ENCODE data around the gene HCAR3. TPM values are rescaled to one million over a fixed set of nuclear protein-coding genes. Genes with fewer than 3 reads are reported as not detected.

HCAR3 gene
- total and polyA plus RNA-seq, 2 of the 8 experiments (the other 6 are each of a cell fraction or from before 2014, with no cell fraction given) = not detected

DNA sequence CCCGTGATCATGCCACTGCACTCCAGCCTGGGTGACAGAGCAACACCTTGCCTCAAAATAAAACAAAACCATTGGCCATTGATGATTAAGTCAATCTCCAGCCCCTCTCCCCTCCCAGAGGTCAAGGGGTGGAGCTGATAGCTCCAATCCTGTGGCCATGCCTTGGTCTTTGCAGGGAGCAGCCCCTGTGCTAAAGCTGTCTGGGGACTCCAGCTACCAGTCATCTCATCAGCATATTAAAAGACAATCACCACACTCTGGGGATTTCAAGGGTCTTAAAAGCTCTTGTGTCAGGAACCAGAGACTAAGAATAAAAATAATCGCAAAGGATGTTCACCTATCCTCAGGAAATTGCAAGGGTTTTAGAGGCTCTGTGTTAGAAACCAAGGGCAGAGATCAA lies 44.1 kb downstream of the HCAR3 start:
- H2AK5ac ChIP-seq (ENCODE audit: low read depth, low read length) = no peak overlapping the region
- FAIRE-seq (no peak), DNase-seq (ENCODE audit: low read depth in 1 of 2, low spot score in 2 of 2) (no peak)
- peaks cover 0 to 4% of the 10 kb centered on the region in 2 experiments; a peak in 1 of 4 replicates for H3K9me3 ChIP-seq (ENCODE audit: insufficient read depth in 2 of 2, low read depth in 1 of 2, low read length in 1 of 2)
- 0 out of 2 replicates have a peak overlapping the region, but pooled peaks have one; percentile 30 for H2BK5ac ChIP-seq (ENCODE audit: low read depth, low read length)
- H2BK20ac ChIP-seq (ENCODE audit: low read length) = no peak overlapping the region
- H3K27me3 ChIP-seq (replicated peaks in 1 of 4; ENCODE audit: control insufficient read depth in 3 of 4, extremely low read depth in 1 of 4, insufficient read depth in 3 of 4, low read length in 3 of 4) = no peaks in the 10 kb centered on the region
- H3K36me3 ChIP-seq (ENCODE audit: control insufficient read depth in 2 of 4, insufficient read depth in 4 of 4, low read length in 3 of 4) = no peaks in the 10 kb centered on the region
- H3K14ac ChIP-seq (ENCODE audit: insufficient read length) = no peak overlapping the region
- H3K27ac ChIP-seq (ENCODE audit: low read depth, low read length) = no peak overlapping the region
- no peaks in the 10 kb centered on the region for H3K79me2 ChIP-seq (ENCODE audit: control insufficient read depth in 1 of 2, insufficient read depth in 2 of 2, low read length in 2 of 2)
- H3K79me1 ChIP-seq (ENCODE audit: low read depth, low read length) = no peaks in the 10 kb centered on the region
- H3K4me3 ChIP-seq (ENCODE audit: extremely low read depth in 1 of 4, insufficient read depth in 2 of 4, low read depth in 3 of 4, low read length in 4 of 4) = no peak overlapping the region
- H2AFZ ChIP-seq (ENCODE audit: low read length) = no peak overlapping the region
- no peak overlapping the region for H3K18ac ChIP-seq (ENCODE audit: extremely low read depth, low read length)
- H4K20me1 ChIP-seq (replicated peaks in 1 of 2; ENCODE audit: control insufficient read depth in 1 of 2, insufficient read depth in 2 of 2, low read length in 2 of 2) = no peaks in the 10 kb centered on the region
- TF ChIP-seq, protein P1, sequence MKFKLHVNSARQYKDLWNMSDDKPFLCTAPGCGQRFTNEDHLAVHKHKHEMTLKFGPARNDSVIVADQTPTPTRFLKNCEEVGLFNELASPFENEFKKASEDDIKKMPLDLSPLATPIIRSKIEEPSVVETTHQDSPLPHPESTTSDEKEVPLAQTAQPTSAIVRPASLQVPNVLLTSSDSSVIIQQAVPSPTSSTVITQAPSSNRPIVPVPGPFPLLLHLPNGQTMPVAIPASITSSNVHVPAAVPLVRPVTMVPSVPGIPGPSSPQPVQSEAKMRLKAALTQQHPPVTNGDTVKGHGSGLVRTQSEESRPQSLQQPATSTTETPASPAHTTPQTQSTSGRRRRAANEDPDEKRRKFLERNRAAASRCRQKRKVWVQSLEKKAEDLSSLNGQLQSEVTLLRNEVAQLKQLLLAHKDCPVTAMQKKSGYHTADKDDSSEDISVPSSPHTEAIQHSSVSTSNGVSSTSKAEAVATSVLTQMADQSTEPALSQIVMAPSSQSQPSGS (IDR thresholded peaks at IDR 0.05; ENCODE audit: low read length) = no peak
- no peak for TF ChIP-seq CTBP2 (IDR thresholded peaks at IDR 0.05; ENCODE audit: borderline replicate concordance, insufficient read depth, insufficient read length, low read length)
- no peak for TF ChIP-seq EP300 (IDR thresholded peaks at IDR 0.05; ENCODE audit: borderline replicate concordance in 1 of 2, low read depth in 2 of 2, low read length in 2 of 2)
- no peak for TF ChIP-seq NRF1 (IDR thresholded peaks at IDR 0.05; ENCODE audit: low read depth, low read length)
- no peak for TF ChIP-seq TAF1 (IDR thresholded peaks at IDR 0.05; ENCODE audit: low read depth, low read length)
- H4K5ac ChIP-seq (ENCODE audit: insufficient read length, low read depth, low read length) = no peak overlapping the region
- ChIA-PET CTCF (ENCODE audit: partially characterized antibody) (interaction anchor here (0.9 to 2.6 kb wide), 3 partner anchors 11 to 19 kb away, joined by 6 to 20 read pairs (median 8); no protein-coding TSS in a partner anchor), POLR2A (ENCODE audit: partially characterized antibody) (interaction anchor here (1.4 kb wide), 1 partner anchor 34 kb away, joined by 4 read pairs; no protein-coding TSS in a partner anchor)
- WGBS, 2 experiments (ENCODE audit: extremely low coverage in 1 of 2, insufficient coverage in 1 of 2, insufficient read length in 1 of 2, insufficient replicate concordance in 2 of 2, low coverage in 1 of 2, low lambda C conversion rate in 2 of 2, missing lambda C conversion rate in 1 of 2) = 86% methylated on average over 2 of the region's 2 CpGs; no CpG with 5 or more reads in 1 of the 2 experiments
- H3K9ac ChIP-seq (replicated peaks in 1 of 4; ENCODE audit: extremely low read depth in 1 of 4, low read depth in 3 of 4, low read length in 3 of 4) = no peak overlapping the region
- H2BK12ac ChIP-seq (ENCODE audit: low read depth, low read length) = peak overlapping the region; percentile 43; the same call in 1 of the 2 replicates
- H4K8ac ChIP-seq (ENCODE audit: extremely low read depth, insufficient read depth, low read length) = no peak overlapping the region
- H3K4ac ChIP-seq (replicated peaks; ENCODE audit: insufficient read length, low read depth, low read length) = no peak overlapping the region
- H3K56ac ChIP-seq (replicated peaks; ENCODE audit: insufficient read length, low read depth, low read length) = no peak overlapping the region
- H4K91ac ChIP-seq (replicated peaks; ENCODE audit: insufficient read length, low read length) = no peak overlapping the region
- H2BK120ac ChIP-seq (replicated peaks; ENCODE audit: low read depth, low read length) = no peak overlapping the region
- no peak overlapping the region for H2BK15ac ChIP-seq (ENCODE audit: low read length)
- no peak overlapping the region for H3K4me2 ChIP-seq (ENCODE audit: insufficient read depth in 1 of 2, low read depth in 2 of 2, low read length in 2 of 2)
- no peaks in the 10 kb centered on the region for H3K23me2 ChIP-seq (ENCODE audit: low read depth, low read length)
- H3K23ac ChIP-seq (ENCODE audit: insufficient read length) = no peak overlapping the region
- H3K4me1 ChIP-seq (replicated peaks in 1 of 4; ENCODE audit: control insufficient read depth in 3 of 4, insufficient read depth in 4 of 4, low read length in 3 of 4) = no peaks in the 10 kb centered on the region; a peak in 1 of 7 replicates

Data from H1 (cell line).